WTC11 (cell line): Measurements from ENCODE around the gene CIBAR2.

Experiments used
- CBFB ChIP-seq: sonication (generic); formaldehyde crosslinking; IDR thresholded peaks from 2 replicates; pipeline ENCODE4 v1.8.1; 2022; ENCODE audit warnings: mild to moderate bottlenecking, low read depth, missing genetic modification reagents
- FOXP1 ChIP-seq: sonication (generic); formaldehyde crosslinking; IDR thresholded peaks from 2 replicates; pipeline ENCODE4 v1.8.0; 2022; ENCODE audit warnings: missing genetic modification reagents, mild to moderate bottlenecking, moderate library complexity, borderline replicate concordance
- NFYB ChIP-seq: sonication (generic); formaldehyde crosslinking; conservative IDR thresholded peaks from 2 replicates; pipeline ENCODE4 v1.8.0; 2022; ENCODE audit warnings: low read depth, missing genetic modification reagents
- RELA ChIP-seq: sonication (generic); formaldehyde crosslinking; IDR thresholded peaks from 2 replicates; pipeline ENCODE4 v1.8.1; 2022; ENCODE audit warnings: missing genetic modification reagents, mild to moderate bottlenecking, borderline replicate concordance
- ZNF121 ChIP-seq: sonication (generic); formaldehyde crosslinking; IDR thresholded peaks from 2 replicates; pipeline ENCODE4 v1.8.0; 2023; ENCODE audit warnings: missing genetic modification reagents
- ZNF138 ChIP-seq: sonication (generic); formaldehyde crosslinking; conservative IDR thresholded peaks from 2 replicates; pipeline ENCODE4 v1.8.1; 2022; ENCODE audit warnings: mild to moderate bottlenecking, moderate library complexity, missing genetic modification reagents
- TF ChIP-seq, protein P1 (sequence below): fragments of 200-600 bp; IDR thresholded peaks from 2 replicates; pipeline ENCODE4 v1.8.0; 2022; ENCODE audit warnings: antibody characterized with exemption
- TF ChIP-seq, protein P2 (sequence below): sonication (generic); formaldehyde crosslinking; IDR thresholded peaks from 2 replicates; pipeline ENCODE4 v1.8.1; 2023; ENCODE audit warnings: mild to moderate bottlenecking, moderate library complexity, missing genetic modification reagents
- TF ChIP-seq, protein P3 (sequence below): sonication (generic); formaldehyde crosslinking; IDR thresholded peaks from 2 replicates; pipeline ENCODE4 v1.8.0; 2023; ENCODE audit warnings: mild to moderate bottlenecking, missing genetic modification reagents
- TF ChIP-seq, protein P4 (sequence below): sonication (generic); formaldehyde crosslinking; IDR thresholded peaks from 2 replicates; pipeline ENCODE4 v1.8.0; 2023; ENCODE audit warnings: missing genetic modification reagents, mild to moderate bottlenecking, borderline replicate concordance
- TF ChIP-seq, protein P5 (sequence below): sonication (generic); formaldehyde crosslinking; IDR thresholded peaks from 2 replicates; pipeline ENCODE4 v1.8.0; 2022; ENCODE audit warnings: mild to moderate bottlenecking, missing genetic modification reagents

DNA sequence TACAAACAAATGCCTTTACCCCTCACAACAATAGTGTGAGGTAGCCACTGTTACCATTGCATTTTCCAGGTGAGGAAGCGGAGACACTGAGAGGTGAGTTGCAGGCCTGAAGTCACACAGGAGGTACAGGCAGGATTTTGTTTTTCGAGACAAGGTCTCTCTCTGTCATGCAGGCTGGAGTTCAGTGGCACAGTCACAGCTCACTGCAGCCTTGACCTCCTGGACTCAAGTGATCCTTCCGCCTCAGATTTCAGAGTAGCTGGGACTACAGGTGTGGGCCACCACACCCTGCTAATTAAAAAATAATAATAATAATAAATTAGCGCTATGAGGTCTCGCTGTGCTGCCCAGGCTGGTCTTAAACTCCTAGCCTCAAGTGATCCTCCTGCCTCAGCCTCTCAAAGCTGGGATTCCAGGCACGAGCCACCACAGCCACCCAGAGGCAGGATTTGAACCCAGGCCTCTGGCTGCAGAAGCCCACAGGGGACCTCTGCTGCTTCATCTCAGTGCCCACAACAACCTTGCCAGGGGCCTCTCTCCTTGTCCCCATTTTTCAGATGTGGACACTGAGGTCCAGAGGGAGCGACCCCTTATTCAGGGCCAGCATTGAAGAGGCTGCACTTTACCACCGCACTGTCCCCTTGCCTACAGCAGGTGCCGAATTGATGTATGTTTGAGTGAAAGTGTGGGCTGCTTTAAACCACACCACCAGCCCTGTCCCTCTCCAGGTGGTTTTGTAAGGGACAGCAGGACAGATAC, 16.0 kb upstream of the CIBAR2 start:
- TF ChIP-seq, protein P1, sequence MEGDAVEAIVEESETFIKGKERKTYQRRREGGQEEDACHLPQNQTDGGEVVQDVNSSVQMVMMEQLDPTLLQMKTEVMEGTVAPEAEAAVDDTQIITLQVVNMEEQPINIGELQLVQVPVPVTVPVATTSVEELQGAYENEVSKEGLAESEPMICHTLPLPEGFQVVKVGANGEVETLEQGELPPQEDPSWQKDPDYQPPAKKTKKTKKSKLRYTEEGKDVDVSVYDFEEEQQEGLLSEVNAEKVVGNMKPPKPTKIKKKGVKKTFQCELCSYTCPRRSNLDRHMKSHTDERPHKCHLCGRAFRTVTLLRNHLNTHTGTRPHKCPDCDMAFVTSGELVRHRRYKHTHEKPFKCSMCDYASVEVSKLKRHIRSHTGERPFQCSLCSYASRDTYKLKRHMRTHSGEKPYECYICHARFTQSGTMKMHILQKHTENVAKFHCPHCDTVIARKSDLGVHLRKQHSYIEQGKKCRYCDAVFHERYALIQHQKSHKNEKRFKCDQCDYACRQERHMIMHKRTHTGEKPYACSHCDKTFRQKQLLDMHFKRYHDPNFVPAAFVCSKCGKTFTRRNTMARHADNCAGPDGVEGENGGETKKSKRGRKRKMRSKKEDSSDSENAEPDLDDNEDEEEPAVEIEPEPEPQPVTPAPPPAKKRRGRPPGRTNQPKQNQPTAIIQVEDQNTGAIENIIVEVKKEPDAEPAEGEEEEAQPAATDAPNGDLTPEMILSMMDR: no peak
- TF ChIP-seq, protein P2, sequence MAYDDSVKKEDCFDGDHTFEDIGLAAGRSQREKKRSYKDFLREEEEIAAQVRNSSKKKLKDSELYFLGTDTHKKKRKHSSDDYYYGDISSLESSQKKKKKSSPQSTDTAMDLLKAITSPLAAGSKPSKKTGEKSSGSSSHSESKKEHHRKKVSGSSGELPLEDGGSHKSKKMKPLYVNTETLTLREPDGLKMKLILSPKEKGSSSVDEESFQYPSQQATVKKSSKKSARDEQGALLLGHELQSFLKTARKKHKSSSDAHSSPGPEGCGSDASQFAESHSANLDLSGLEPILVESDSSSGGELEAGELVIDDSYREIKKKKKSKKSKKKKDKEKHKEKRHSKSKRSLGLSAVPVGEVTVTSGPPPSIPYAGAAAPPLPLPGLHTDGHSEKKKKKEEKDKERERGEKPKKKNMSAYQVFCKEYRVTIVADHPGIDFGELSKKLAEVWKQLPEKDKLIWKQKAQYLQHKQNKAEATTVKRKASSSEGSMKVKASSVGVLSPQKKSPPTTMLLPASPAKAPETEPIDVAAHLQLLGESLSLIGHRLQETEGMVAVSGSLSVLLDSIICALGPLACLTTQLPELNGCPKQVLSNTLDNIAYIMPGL (CRISPR knock-in tag): no peak
- TF ChIP-seq, protein P3, sequence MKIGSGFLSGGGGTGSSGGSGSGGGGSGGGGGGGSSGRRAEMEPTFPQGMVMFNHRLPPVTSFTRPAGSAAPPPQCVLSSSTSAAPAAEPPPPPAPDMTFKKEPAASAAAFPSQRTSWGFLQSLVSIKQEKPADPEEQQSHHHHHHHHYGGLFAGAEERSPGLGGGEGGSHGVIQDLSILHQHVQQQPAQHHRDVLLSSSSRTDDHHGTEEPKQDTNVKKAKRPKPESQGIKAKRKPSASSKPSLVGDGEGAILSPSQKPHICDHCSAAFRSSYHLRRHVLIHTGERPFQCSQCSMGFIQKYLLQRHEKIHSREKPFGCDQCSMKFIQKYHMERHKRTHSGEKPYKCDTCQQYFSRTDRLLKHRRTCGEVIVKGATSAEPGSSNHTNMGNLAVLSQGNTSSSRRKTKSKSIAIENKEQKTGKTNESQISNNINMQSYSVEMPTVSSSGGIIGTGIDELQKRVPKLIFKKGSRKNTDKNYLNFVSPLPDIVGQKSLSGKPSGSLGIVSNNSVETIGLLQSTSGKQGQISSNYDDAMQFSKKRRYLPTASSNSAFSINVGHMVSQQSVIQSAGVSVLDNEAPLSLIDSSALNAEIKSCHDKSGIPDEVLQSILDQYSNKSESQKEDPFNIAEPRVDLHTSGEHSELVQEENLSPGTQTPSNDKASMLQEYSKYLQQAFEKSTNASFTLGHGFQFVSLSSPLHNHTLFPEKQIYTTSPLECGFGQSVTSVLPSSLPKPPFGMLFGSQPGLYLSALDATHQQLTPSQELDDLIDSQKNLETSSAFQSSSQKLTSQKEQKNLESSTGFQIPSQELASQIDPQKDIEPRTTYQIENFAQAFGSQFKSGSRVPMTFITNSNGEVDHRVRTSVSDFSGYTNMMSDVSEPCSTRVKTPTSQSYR: no peak
- TF ChIP-seq ZNF121 (no peak), ZNF138 (no peak), RELA (CRISPR knock-in tag) (no peak), CBFB (CRISPR knock-in tag) (no peak), FOXP1 (CRISPR knock-in tag) (no peak), NFYB (no peak)
- TF ChIP-seq, protein P4, sequence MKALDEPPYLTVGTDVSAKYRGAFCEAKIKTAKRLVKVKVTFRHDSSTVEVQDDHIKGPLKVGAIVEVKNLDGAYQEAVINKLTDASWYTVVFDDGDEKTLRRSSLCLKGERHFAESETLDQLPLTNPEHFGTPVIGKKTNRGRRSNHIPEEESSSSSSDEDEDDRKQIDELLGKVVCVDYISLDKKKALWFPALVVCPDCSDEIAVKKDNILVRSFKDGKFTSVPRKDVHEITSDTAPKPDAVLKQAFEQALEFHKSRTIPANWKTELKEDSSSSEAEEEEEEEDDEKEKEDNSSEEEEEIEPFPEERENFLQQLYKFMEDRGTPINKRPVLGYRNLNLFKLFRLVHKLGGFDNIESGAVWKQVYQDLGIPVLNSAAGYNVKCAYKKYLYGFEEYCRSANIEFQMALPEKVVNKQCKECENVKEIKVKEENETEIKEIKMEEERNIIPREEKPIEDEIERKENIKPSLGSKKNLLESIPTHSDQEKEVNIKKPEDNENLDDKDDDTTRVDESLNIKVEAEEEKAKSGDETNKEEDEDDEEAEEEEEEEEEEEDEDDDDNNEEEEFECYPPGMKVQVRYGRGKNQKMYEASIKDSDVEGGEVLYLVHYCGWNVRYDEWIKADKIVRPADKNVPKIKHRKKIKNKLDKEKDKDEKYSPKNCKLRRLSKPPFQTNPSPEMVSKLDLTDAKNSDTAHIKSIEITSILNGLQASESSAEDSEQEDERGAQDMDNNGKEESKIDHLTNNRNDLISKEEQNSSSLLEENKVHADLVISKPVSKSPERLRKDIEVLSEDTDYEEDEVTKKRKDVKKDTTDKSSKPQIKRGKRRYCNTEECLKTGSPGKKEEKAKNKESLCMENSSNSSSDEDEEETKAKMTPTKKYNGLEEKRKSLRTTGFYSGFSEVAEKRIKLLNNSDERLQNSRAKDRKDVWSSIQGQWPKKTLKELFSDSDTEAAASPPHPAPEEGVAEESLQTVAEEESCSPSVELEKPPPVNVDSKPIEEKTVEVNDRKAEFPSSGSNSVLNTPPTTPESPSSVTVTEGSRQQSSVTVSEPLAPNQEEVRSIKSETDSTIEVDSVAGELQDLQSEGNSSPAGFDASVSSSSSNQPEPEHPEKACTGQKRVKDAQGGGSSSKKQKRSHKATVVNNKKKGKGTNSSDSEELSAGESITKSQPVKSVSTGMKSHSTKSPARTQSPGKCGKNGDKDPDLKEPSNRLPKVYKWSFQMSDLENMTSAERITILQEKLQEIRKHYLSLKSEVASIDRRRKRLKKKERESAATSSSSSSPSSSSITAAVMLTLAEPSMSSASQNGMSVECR (CRISPR knock-in tag): no peak
- TF ChIP-seq, protein P5, sequence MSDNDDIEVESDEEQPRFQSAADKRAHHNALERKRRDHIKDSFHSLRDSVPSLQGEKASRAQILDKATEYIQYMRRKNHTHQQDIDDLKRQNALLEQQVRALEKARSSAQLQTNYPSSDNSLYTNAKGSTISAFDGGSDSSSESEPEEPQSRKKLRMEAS (CRISPR knock-in tag): no peak
